H1 (cell line): Measurements from ENCODE around the gene MYLK. TPM values are rescaled to one million over a fixed set of nuclear protein-coding genes. Genes with fewer than 3 reads are reported as not detected.

Experiments used
- CTCF ChIA-PET: fragments of 300-600 bp; sonication (Branson Sonifier 250); formaldehyde crosslinking; loops from one replicate; lab custom pipeline; 2021; ENCODE audit not compliant: partially characterized antibody; lab: Charles Lee
- POLR2A ChIA-PET: fragments of 300-600 bp; sonication (Branson Sonifier 250); formaldehyde crosslinking; loops from one replicate; lab custom pipeline; 2021; ENCODE audit warnings: inconsistent platforms; ENCODE audit not compliant: partially characterized antibody; lab: Charles Lee
- DNase-seq, 2 experiments: peaks; one replicate each; pipeline versions ENCODE4 v3.0.0 to v3.0.0-alpha.2; 2010 to 2022; ENCODE audit warnings: low spot score in 2 of 2, low read depth in 1 of 2, mixed read lengths in 1 of 2
- FAIRE-seq: peaks from 2 replicates; lab custom pipeline; 2011; peaks lifted over from hg19 to GRCh38; lab: Jason Lieb, UNC
- H2AFZ ChIP-seq: 2 replicates; pipeline ENCODE4 v1.8.1; 2012; ENCODE audit warnings: low read length, inconsistent platforms
- H2AK5ac ChIP-seq: 2 replicates; pipeline ENCODE4 v1.6.1; 2013; ENCODE audit warnings: low read depth, low read length
- H2BK120ac ChIP-seq: replicated peaks from 2 replicates; pipeline ENCODE3; 2013; ENCODE audit warnings: low read depth, low read length, inconsistent platforms
- H2BK12ac ChIP-seq: 2 replicates; pipeline ENCODE4 v1.6.1; 2013; ENCODE audit warnings: low read depth, low read length
- H2BK15ac ChIP-seq: 2 replicates; pipeline ENCODE4 v1.6.1; 2013; ENCODE audit warnings: low read length
- H2BK20ac ChIP-seq: 2 replicates; pipeline ENCODE4 v1.6.1; 2013; ENCODE audit warnings: low read length
- H2BK5ac ChIP-seq: 2 replicates; pipeline ENCODE4 v1.6.1; 2013; ENCODE audit warnings: low read depth, low read length
- H3K14ac ChIP-seq: 2 replicates; pipeline ENCODE4 v1.6.1; 2013; ENCODE audit warnings: inconsistent platforms; ENCODE audit not compliant: insufficient read length
- H3K18ac ChIP-seq: 2 replicates; pipeline ENCODE4 v1.6.1; 2013; ENCODE audit warnings: low read length; ENCODE audit errors: extremely low read depth
- H3K23ac ChIP-seq: 2 replicates; pipeline ENCODE4 v1.6.1; 2013; ENCODE audit warnings: inconsistent platforms; ENCODE audit not compliant: insufficient read length
- H3K23me2 ChIP-seq: 2 replicates; pipeline ENCODE4 v1.6.1; 2013; ENCODE audit warnings: low read depth, low read length
- H3K27ac ChIP-seq: 2 replicates; pipeline ENCODE4 v1.6.1; 2011; ENCODE audit warnings: low read depth, low read length, inconsistent platforms
- H3K27me3 ChIP-seq, 4 experiments: replicated peaks in 1 of 4; 1 replicate in 1 of 4; 2 replicates in 3 of 4; pipeline versions ENCODE4 v1.6.1 to v1.8.1; 2011 to 2013; ENCODE audit warnings: low read length in 3 of 4, mild to moderate bottlenecking in 3 of 4, inconsistent platforms in 2 of 4, mixed read lengths in 2 of 4, moderate library complexity in 1 of 4; ENCODE audit not compliant: control insufficient read depth in 3 of 4, insufficient read depth in 3 of 4; ENCODE audit errors: extremely low read depth in 1 of 4
- H3K36me3 ChIP-seq, 4 experiments: 2 replicates each; pipeline versions ENCODE4 v1.6.1 to v1.8.1; 2011 to 2013; ENCODE audit warnings: mild to moderate bottlenecking in 4 of 4, low read length in 3 of 4, moderate library complexity in 2 of 4, control low read depth in 1 of 4, inconsistent platforms in 1 of 4; ENCODE audit not compliant: insufficient read depth in 4 of 4, control insufficient read depth in 2 of 4
- H3K4ac ChIP-seq: replicated peaks from 2 replicates; pipeline ENCODE3; 2013; ENCODE audit warnings: low read length, low read depth, mixed read lengths, inconsistent platforms; ENCODE audit not compliant: insufficient read length
- H3K4me1 ChIP-seq, 4 experiments: replicated peaks in 1 of 4; 1 replicate in 1 of 4; 2 replicates in 3 of 4; pipeline versions ENCODE4 v1.6.1 to v1.8.1; 2011 to 2013; ENCODE audit warnings: low read length in 3 of 4, inconsistent platforms in 2 of 4, mixed read lengths in 1 of 4; ENCODE audit not compliant: insufficient read depth in 4 of 4, control insufficient read depth in 3 of 4
- H3K4me2 ChIP-seq, 2 experiments: 2 replicates each; pipeline versions ENCODE4 v1.6.1 to v1.8.1; 2011 to 2013; ENCODE audit warnings: low read depth in 2 of 2, low read length in 2 of 2, control low read depth in 1 of 2, inconsistent platforms in 1 of 2, mild to moderate bottlenecking in 1 of 2; ENCODE audit not compliant: insufficient read depth in 1 of 2
- H3K4me3 ChIP-seq, 4 experiments: fragments of 200-600, 300-600 bp in 1 of 4; sonication (generic), shearing (Covaris generic), sonication (Bioruptor Twin) in 1 of 4; 2 replicates each; pipeline versions ENCODE4 v1.5.1 to v1.8.1; 2011 to 2016; ENCODE audit warnings: low read length in 4 of 4, low read depth in 3 of 4, control low read depth in 2 of 4, inconsistent platforms in 2 of 4, mild to moderate bottlenecking in 2 of 4, mixed read lengths in 1 of 4, moderate library complexity in 1 of 4; ENCODE audit not compliant: insufficient read depth in 2 of 4; ENCODE audit errors: extremely low read depth in 1 of 4
- H3K56ac ChIP-seq: replicated peaks from 2 replicates; pipeline ENCODE3; 2013; ENCODE audit warnings: low read depth, mild to moderate bottlenecking, mixed read lengths, low read length, inconsistent platforms; ENCODE audit not compliant: insufficient read length
- H3K79me1 ChIP-seq: 2 replicates; pipeline ENCODE4 v1.6.1; 2013; ENCODE audit warnings: low read depth, low read length, control low read depth
- H3K79me2 ChIP-seq, 2 experiments: 2 replicates each; pipeline versions ENCODE4 v1.6.1 to v1.8.1; 2012 to 2013; ENCODE audit warnings: low read length in 2 of 2, mild to moderate bottlenecking in 2 of 2, inconsistent platforms in 1 of 2; ENCODE audit not compliant: insufficient read depth in 2 of 2, control insufficient read depth in 1 of 2
- H3K9ac ChIP-seq, 4 experiments: replicated peaks in 1 of 4; 1 replicate in 1 of 4; 2 replicates in 3 of 4; pipeline versions ENCODE4 v1.6.1 to v1.8.1; 2011 to 2013; ENCODE audit warnings: low read depth in 3 of 4, low read length in 3 of 4, control low read depth in 2 of 4, mild to moderate bottlenecking in 2 of 4, moderate library complexity in 2 of 4, inconsistent platforms in 1 of 4; ENCODE audit errors: extremely low read depth in 1 of 4
- H3K9me3 ChIP-seq, 2 experiments: 2 replicates each; pipeline versions ENCODE4 v1.6.1 to v1.8.1; 2012 to 2013; ENCODE audit warnings: mild to moderate bottlenecking in 2 of 2, moderate library complexity in 2 of 2, control low read depth in 1 of 2, inconsistent platforms in 1 of 2, low read depth in 1 of 2, low read length in 1 of 2, mixed read lengths in 1 of 2; ENCODE audit not compliant: insufficient read depth in 2 of 2
- H4K20me1 ChIP-seq, 2 experiments: replicated peaks in 1 of 2; 2 replicates each; pipeline versions ENCODE3 to v1.8.1; 2011 to 2013; ENCODE audit warnings: inconsistent platforms in 2 of 2, low read length in 2 of 2, mild to moderate bottlenecking in 1 of 2; ENCODE audit not compliant: insufficient read depth in 2 of 2, control insufficient read depth in 1 of 2
- H4K5ac ChIP-seq: 2 replicates; pipeline ENCODE4 v1.6.1; 2013; ENCODE audit warnings: low read length, low read depth, mixed read lengths, inconsistent platforms; ENCODE audit not compliant: insufficient read length
- H4K8ac ChIP-seq: 2 replicates; pipeline ENCODE4 v1.8.0; 2013; ENCODE audit warnings: mild to moderate bottlenecking, moderate library complexity, low read length, inconsistent platforms; ENCODE audit not compliant: insufficient read depth; ENCODE audit errors: extremely low read depth
- H4K91ac ChIP-seq: replicated peaks from 2 replicates; pipeline ENCODE3; 2013; ENCODE audit warnings: low read length, mixed read lengths, inconsistent platforms; ENCODE audit not compliant: insufficient read length
- ATF3 ChIP-seq: IDR thresholded peaks from 2 replicates; pipeline ENCODE4 v1.6.1; 2011; ENCODE audit warnings: low read depth, mild to moderate bottlenecking, low read length; ENCODE audit not compliant: insufficient read depth
- EGR1 ChIP-seq: IDR thresholded peaks from 2 replicates; pipeline ENCODE4 v1.6.1; 2011; ENCODE audit warnings: low read depth, low read length, borderline replicate concordance
- EP300 ChIP-seq, 2 experiments: IDR thresholded peaks; 1 replicate in 1 of 2; 2 replicates in 1 of 2; pipeline ENCODE4 v1.6.1; 2011 to 2012; ENCODE audit warnings: low read depth in 2 of 2, low read length in 2 of 2, mild to moderate bottlenecking in 2 of 2, borderline replicate concordance in 1 of 2, inconsistent platforms in 1 of 2, moderate library complexity in 1 of 2
- EZH2 ChIP-seq: fragments of 200-600 bp; sonication (generic); IDR thresholded peaks from 2 replicates; pipeline ENCODE4 v1.7.1; 2012; ENCODE audit warnings: low read depth, mild to moderate bottlenecking, moderate library complexity, low read length, inconsistent platforms; ENCODE audit not compliant: severe bottlenecking
- GABPA ChIP-seq: IDR thresholded peaks from 2 replicates; pipeline ENCODE4 v1.6.1; 2011; ENCODE audit warnings: mild to moderate bottlenecking, low read length, moderate library complexity, borderline replicate concordance; ENCODE audit not compliant: insufficient read depth
- HDAC6 ChIP-seq: IDR thresholded peaks from one replicate; pipeline ENCODE4 v1.7.1; 2012; ENCODE audit warnings: low read depth, mild to moderate bottlenecking, inconsistent platforms, low read length, moderate library complexity
- KDM1A ChIP-seq: fragments of 200-600, 300-600 bp; sonication (generic); IDR thresholded peaks from 2 replicates; pipeline ENCODE4 v1.7.1; 2016; ENCODE audit warnings: mild to moderate bottlenecking, low read length, borderline replicate concordance
- MAX ChIP-seq: IDR thresholded peaks from 2 replicates; pipeline ENCODE4 v1.6.1; 2012; ENCODE audit warnings: inconsistent platforms
- POLR2A ChIP-seq, 2 experiments: IDR thresholded peaks; 1 replicate in 1 of 2; 2 replicates in 1 of 2; pipeline ENCODE4 v1.6.1; 2011; ENCODE audit warnings: low read depth in 2 of 2, low read length in 2 of 2, mild to moderate bottlenecking in 2 of 2; ENCODE audit errors: control extremely low read depth in 1 of 2
- SP1 ChIP-seq: IDR thresholded peaks from 2 replicates; pipeline ENCODE4 v1.6.1; 2011; ENCODE audit warnings: low read depth, low read length
- TCF12 ChIP-seq: IDR thresholded peaks from 2 replicates; pipeline ENCODE4 v1.6.1; 2011; ENCODE audit warnings: low read depth, mild to moderate bottlenecking, low read length
- WGBS, 2 experiments: shearing (Covaris generic) in 1 of 2; methylation state at CpG; one replicate each; pipeline versions ENCODE4 v1.1.6 to v1.1.7; 2013 to 2015; ENCODE audit warnings: low lambda C conversion rate in 2 of 2, mixed read lengths in 2 of 2, inconsistent platforms in 1 of 2, low coverage in 1 of 2, missing lambda C conversion rate in 1 of 2; ENCODE audit not compliant: insufficient replicate concordance in 2 of 2, insufficient coverage in 1 of 2, insufficient read length in 1 of 2; ENCODE audit errors: extremely low coverage in 1 of 2, missing lambda C conversion rate in 1 of 2; 5-methylcytosine and 5-hydroxymethylcytosine counted together
- polyA plus RNA-seq, 7 experiments: library from polyadenylated mRNA; depleted of rRNA in 3 of 7; stranded (reverse) in 5 of 7; unstranded in 2 of 7; fragments of >200 nt in 5 of 7; fragments of 200-250 nt in 2 of 7; gene quantifications; 1 replicate in 5 of 7; 2 replicates in 1 of 7; 4 replicates in 1 of 7; pipeline versions ENCODE4 v1.2.1 to v1.2.3, GENCODE V29; 2011 to 2013; ENCODE audit warnings: missing spikeins in 2 of 7, mixed read lengths in 2 of 7
- total RNA-seq: library from RNA; stranded (reverse); fragmentation: NEBNext Ultra II Directional; extraction: Animal tissue kit (Norgen Biotek cat#: 25700); gene quantifications from 2 replicates; pipeline ENCODE4 v1.2.1, GENCODE V29; 2021

Gene MYLK
- total and polyA plus RNA-seq, 2 of the 8 experiments (the other 6 are each of a cell fraction or from before 2014, with no cell fraction given), result 11.6 to 21.3 TPM

- H2BK15ac ChIP-seq, result no peak overlapping the region
- H3K4me2 ChIP-seq, result 0 out of 4 replicates have a peak overlapping the region, but pooled peaks of 1 of the 2 experiments have one; percentile 4
- H3K79me2 ChIP-seq, result no peaks in the 10 kb centered on the region
- H3K36me3 ChIP-seq, result no peaks in the 10 kb centered on the region; a peak in 1 of 8 replicates
- H3K9me3 ChIP-seq, result no peaks in the 10 kb centered on the region
- no peak overlapping the region for H3K9ac ChIP-seq
- no peak for TF ChIP-seq HDAC6
- no peak for TF ChIP-seq ATF3
- no peak for TF ChIP-seq MAX
- no peak for TF ChIP-seq EP300 (IDR thresholded peaks at IDR 0.05; ENCODE audit: borderline replicate concordance in 1 of 2, low read depth in 2 of 2, low read length in 2 of 2)
- TF ChIP-seq KDM1A, result no peak
- TF ChIP-seq EZH2, result no peak
- TF ChIP-seq GABPA, result no peak
- no peak for TF ChIP-seq POLR2A (IDR thresholded peaks at IDR 0.05; ENCODE audit: control extremely low read depth in 1 of 2, low read depth in 2 of 2, low read length in 2 of 2)
- no peak for TF ChIP-seq EGR1
- TF ChIP-seq SP1, result no peak
- TF ChIP-seq TCF12, result no peak
- no peak overlapping the region for H3K56ac ChIP-seq
- FAIRE-seq, result no peak
- no peak overlapping the region for H2AK5ac ChIP-seq
- no peak overlapping the region for H2BK12ac ChIP-seq
- no peaks in the 10 kb centered on the region for H4K20me1 ChIP-seq
- no peak overlapping the region for H2BK20ac ChIP-seq
- no peak overlapping the region for H3K14ac ChIP-seq
- H3K79me1 ChIP-seq, result peaks cover 2% of the 10 kb centered on the region; the same call in 1 of the 2 replicates
- H3K23ac ChIP-seq, result no peak overlapping the region
- no peak overlapping the region for H3K4me3 ChIP-seq
- no peaks in the 10 kb centered on the region; a peak in 1 of 7 replicates for H3K27me3 ChIP-seq
- H4K5ac ChIP-seq, result no peak overlapping the region
- H3K23me2 ChIP-seq, result 0 out of 2 replicates have a peak, but pooled peaks cover 2% of the 10 kb centered on the region
- CTCF ChIA-PET, result interaction anchor here (0.6 to 2.7 kb wide), 9 partner anchors 9 to 125 kb away, joined by 3 to 7 read pairs (median 3); no protein-coding TSS in a partner anchor
- no peak overlapping the region for H2BK5ac ChIP-seq
- 84% methylated on average over 7 of the region's 7 CpGs; no CpG with 5 or more reads in 1 of the 2 experiments for WGBS, 2 experiments
- peaks cover 0 to 12% (median 1%) of the 10 kb centered on the region in 4 experiments; a peak in 3 of 7 replicates for H3K4me1 ChIP-seq
- H4K91ac ChIP-seq, result no peak overlapping the region
- no peak overlapping the region for H3K4ac ChIP-seq
- no peak overlapping the region for H2AFZ ChIP-seq
- POLR2A ChIA-PET, result interaction anchor here (0.8 kb wide), 1 partner anchor 24 kb away, joined by 4 read pairs; no protein-coding TSS in a partner anchor
- no peak for DNase-seq
- no peak overlapping the region for H3K27ac ChIP-seq
- no peak overlapping the region for H4K8ac ChIP-seq
- H2BK120ac ChIP-seq, result no peak overlapping the region
- no peak overlapping the region; the same call in 1 of the 2 replicates for H3K18ac ChIP-seq
These were observed 117.1 kb downstream of the MYLK start for GRCh38 chr3:123767009-123767372.
